H9 (cell line): ENCODE measurements around the gene SCCPDH. TPM values are rescaled to one million over a fixed set of nuclear protein-coding genes. Genes with fewer than 3 reads are reported as not detected.

Experiments used
- DNase-seq: peaks from one replicate; pipeline ENCODE4 v3.0.0-alpha.2; 2017
- H2AFZ ChIP-seq: one replicate; pipeline ENCODE4 v1.6.1; 2013; ENCODE audit warnings: mild to moderate bottlenecking, low read length, control low read depth, moderate library complexity
- H2AK5ac ChIP-seq: 2 replicates; pipeline ENCODE4 v1.6.1; 2013; ENCODE audit warnings: low read length, control low read depth, mixed read lengths; ENCODE audit not compliant: insufficient read length
- H2BK120ac ChIP-seq: one replicate; pipeline ENCODE4 v1.6.1; 2013; ENCODE audit warnings: low read depth, mild to moderate bottlenecking, low read length, control low read depth, inconsistent platforms; ENCODE audit not compliant: poor library complexity, severe bottlenecking
- H2BK12ac ChIP-seq: 2 replicates; pipeline ENCODE4 v1.6.1; 2013; ENCODE audit warnings: low read length, control low read depth, mixed read lengths, low read depth; ENCODE audit not compliant: insufficient read length
- H2BK15ac ChIP-seq: 2 replicates; pipeline ENCODE4 v1.6.1; 2013; ENCODE audit warnings: low read depth, low read length, control low read depth
- H2BK20ac ChIP-seq: one replicate; pipeline ENCODE4 v1.6.1; 2013; ENCODE audit warnings: low read depth, mild to moderate bottlenecking, low read length, control low read depth, inconsistent platforms; ENCODE audit not compliant: poor library complexity, severe bottlenecking
- H2BK5ac ChIP-seq: 2 replicates; pipeline ENCODE4 v1.6.1; 2013; ENCODE audit warnings: low read length, control low read depth, mixed read lengths; ENCODE audit not compliant: insufficient read length
- H3K14ac ChIP-seq: 2 replicates; pipeline ENCODE4 v1.6.1; 2013; ENCODE audit warnings: low read length, control low read depth; ENCODE audit not compliant: insufficient read depth
- H3K18ac ChIP-seq: 2 replicates; pipeline ENCODE4 v1.6.1; 2013; ENCODE audit warnings: low read depth, mild to moderate bottlenecking, mixed read lengths, low read length, control low read depth; ENCODE audit not compliant: insufficient read length
- H3K23ac ChIP-seq: 2 replicates; pipeline ENCODE4 v1.6.1; 2013; ENCODE audit warnings: low read length, control low read depth, mixed read lengths, low read depth; ENCODE audit not compliant: insufficient read length
- H3K23me2 ChIP-seq: 2 replicates; pipeline ENCODE4 v1.6.1; 2013; ENCODE audit warnings: low read depth, mild to moderate bottlenecking, mixed read lengths, low read length, control low read depth; ENCODE audit not compliant: insufficient read length, poor library complexity, severe bottlenecking
- H3K27ac ChIP-seq: 2 replicates; pipeline ENCODE4 v1.5.1; 2013; ENCODE audit warnings: low read length, control low read depth, mixed read lengths, low read depth; ENCODE audit not compliant: insufficient read length
- H3K27me3 ChIP-seq: 2 replicates; pipeline ENCODE4 v1.6.1; 2013; ENCODE audit warnings: low read length, control low read depth, inconsistent platforms; ENCODE audit not compliant: insufficient read depth
- H3K4ac ChIP-seq: 2 replicates; pipeline ENCODE4 v1.6.1; 2013; ENCODE audit warnings: low read depth, mild to moderate bottlenecking, control low read depth, inconsistent platforms, low read length, moderate library complexity
- H3K4me1 ChIP-seq: 2 replicates; pipeline ENCODE4 v1.6.1; 2013; ENCODE audit warnings: low read length, control low read depth, inconsistent platforms; ENCODE audit not compliant: insufficient read depth
- H3K4me2 ChIP-seq: 2 replicates; pipeline ENCODE4 v1.6.1; 2013; ENCODE audit warnings: low read length, control low read depth, mixed read lengths; ENCODE audit not compliant: insufficient read length, insufficient read depth
- H3K56ac ChIP-seq: 2 replicates; pipeline ENCODE4 v1.6.1; 2013; ENCODE audit warnings: low read depth, mild to moderate bottlenecking, mixed read lengths, low read length, control low read depth; ENCODE audit not compliant: insufficient read length
- H3K79me1 ChIP-seq: 2 replicates; pipeline ENCODE4 v1.6.1; 2013; ENCODE audit warnings: low read depth, mild to moderate bottlenecking, moderate library complexity, low read length, control low read depth, inconsistent platforms; ENCODE audit not compliant: insufficient read depth, poor library complexity, severe bottlenecking
- H3K79me2 ChIP-seq: 2 replicates; pipeline ENCODE4 v1.6.1; 2013; ENCODE audit warnings: low read length, control low read depth, inconsistent platforms; ENCODE audit not compliant: insufficient read depth
- H3K9ac ChIP-seq: 2 replicates; pipeline ENCODE4 v1.6.1; 2013; ENCODE audit warnings: low read length, control low read depth, mixed read lengths; ENCODE audit not compliant: insufficient read length; ENCODE audit errors: extremely low read depth
- H3K9me3 ChIP-seq: one replicate; pipeline ENCODE4 v1.6.1; 2013; ENCODE audit warnings: low read depth, low read length, inconsistent platforms; ENCODE audit not compliant: control insufficient read depth
- H3T11ph ChIP-seq: one replicate; pipeline ENCODE4 v1.6.1; 2013; ENCODE audit warnings: mild to moderate bottlenecking, low read length, control low read depth, inconsistent platforms
- H4K20me1 ChIP-seq: one replicate; pipeline ENCODE4 v1.6.1; 2013; ENCODE audit not compliant: control insufficient read depth, insufficient read length, insufficient read depth
- H4K5ac ChIP-seq: 2 replicates; pipeline ENCODE4 v1.6.1; 2013; ENCODE audit warnings: low read depth, mild to moderate bottlenecking, mixed read lengths, low read length, control low read depth; ENCODE audit not compliant: insufficient read length
- H4K8ac ChIP-seq: replicated peaks from 2 replicates; pipeline ENCODE4 v1.6.1; 2013; ENCODE audit warnings: low read length, control low read depth, mixed read lengths, low read depth; ENCODE audit not compliant: insufficient read length
- H4K91ac ChIP-seq: 2 replicates; pipeline ENCODE4 v1.6.1; 2013; ENCODE audit warnings: low read depth, mild to moderate bottlenecking, moderate library complexity, mixed read lengths, low read length, control low read depth; ENCODE audit not compliant: insufficient read length
- H3K27ac Mint-ChIP-seq, 3 experiments: 2 replicates in 2 of 3; 3 replicates in 1 of 3; pipeline ENCODE4 v1.8.0; 2020 to 2021; ENCODE audit warnings: mixed read lengths in 3 of 3, mild to moderate bottlenecking in 1 of 3, moderate library complexity in 1 of 3
- H3K27me3 Mint-ChIP-seq: 2 replicates; pipeline ENCODE4 v1.8.0; 2021; ENCODE audit warnings: low read depth, mild to moderate bottlenecking, moderate library complexity, mixed read lengths
- H3K36me3 Mint-ChIP-seq, 3 experiments: 2 replicates in 2 of 3; 3 replicates in 1 of 3; pipeline ENCODE4 v1.8.0; 2020 to 2021; ENCODE audit warnings: low read depth in 3 of 3, mixed read lengths in 3 of 3; ENCODE audit not compliant: insufficient read depth in 1 of 3
- H3K4me1 Mint-ChIP-seq, 2 experiments: 2 replicates each; pipeline ENCODE4 v1.8.0; 2020; ENCODE audit warnings: mixed read lengths in 2 of 2
- H3K4me3 Mint-ChIP-seq, 2 experiments: 2 replicates in 1 of 2; 3 replicates in 1 of 2; pipeline ENCODE4 v1.8.0; 2020 to 2021; ENCODE audit warnings: mild to moderate bottlenecking in 2 of 2, mixed read lengths in 2 of 2, moderate library complexity in 1 of 2
- H3K9me3 Mint-ChIP-seq, 2 experiments: 2 replicates in 1 of 2; 3 replicates in 1 of 2; pipeline ENCODE4 v1.8.0; 2020; ENCODE audit warnings: mild to moderate bottlenecking in 2 of 2, mixed read lengths in 2 of 2, moderate library complexity in 1 of 2
- WGBS: extraction: QIAGEN DNeasy Blood & Tissue Kit; methylation state at CpG from one replicate; pipeline ENCODE4 v1.1.7; 2013; ENCODE audit warnings: missing lambda C conversion rate, low lambda C conversion rate, mixed read lengths; ENCODE audit not compliant: insufficient read length; ENCODE audit errors: extremely low coverage; 5-methylcytosine and 5-hydroxymethylcytosine counted together
- total RNA-seq: library from RNA; stranded (reverse); gene quantifications from 2 replicates; pipeline ENCODE4 v1.2.1, GENCODE V29; 2021
- TF ChIP-seq, protein P1 (sequence below): fragments of 200-600 bp; sonication (generic); conservative IDR thresholded peaks from 3 replicates; pipeline ENCODE4 v1.8.0; 2021; ENCODE audit warnings: antibody characterized with exemption, mild to moderate bottlenecking

The SCCPDH gene
- total RNA-seq, 1 experiment from 2014 or later = 20.7 TPM

DNA sequence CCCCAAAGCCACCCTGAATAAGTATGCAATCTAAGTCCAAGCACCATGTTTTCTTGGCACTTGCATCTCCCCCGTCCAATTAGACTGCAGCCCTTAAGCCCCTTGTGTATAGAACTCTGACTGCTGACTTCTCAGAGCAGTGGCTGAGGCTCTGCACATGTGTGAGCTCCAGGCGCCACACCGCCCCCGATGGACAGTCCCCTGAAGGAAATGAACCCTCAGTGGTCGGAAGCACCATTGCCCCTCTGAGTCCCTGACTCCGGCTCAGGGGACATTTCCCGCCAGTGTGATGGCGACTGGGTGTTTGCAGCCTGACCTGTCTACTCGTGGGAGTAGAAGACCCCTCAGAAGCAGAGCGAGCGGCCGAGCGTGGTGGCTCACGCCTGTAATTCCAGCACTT lies 37.2 kb upstream of the SCCPDH start:
- H3K79me1 ChIP-seq = no peaks in the 10 kb centered on the region
- peaks cover 1% of the 10 kb centered on the region; the same call in 1 of the 2 replicates for H3K27me3 Mint-ChIP-seq
- no peak overlapping the region for H3K27ac Mint-ChIP-seq
- no peak overlapping the region for H2BK5ac ChIP-seq
- no peak overlapping the region for H3K18ac ChIP-seq
- H4K5ac ChIP-seq = no peak overlapping the region
- H3K9ac ChIP-seq = no peak overlapping the region
- H2BK120ac ChIP-seq = no peak overlapping the region
- H2AFZ ChIP-seq = no peak overlapping the region
- no peak overlapping the region for H3K27ac ChIP-seq
- H2BK12ac ChIP-seq = no peak overlapping the region
- no peaks in the 10 kb centered on the region for H4K20me1 ChIP-seq
- H3K4ac ChIP-seq = no peak overlapping the region
- no peaks in the 10 kb centered on the region for H3K27me3 ChIP-seq
- no peaks in the 10 kb centered on the region for H3K4me1 ChIP-seq
- peaks cover 0 to 2% (median 0%) of the 10 kb centered on the region in 3 experiments; a peak in 1 of 7 replicates for H3K36me3 Mint-ChIP-seq
- no peak overlapping the region for H4K91ac ChIP-seq
- no peaks in the 10 kb centered on the region for H3K23me2 ChIP-seq
- H3T11ph ChIP-seq = no peak overlapping the region
- no peak overlapping the region for H3K23ac ChIP-seq
- no peaks in the 10 kb centered on the region for H3K79me2 ChIP-seq
- H2BK15ac ChIP-seq = no peak overlapping the region
- TF ChIP-seq, protein P1, sequence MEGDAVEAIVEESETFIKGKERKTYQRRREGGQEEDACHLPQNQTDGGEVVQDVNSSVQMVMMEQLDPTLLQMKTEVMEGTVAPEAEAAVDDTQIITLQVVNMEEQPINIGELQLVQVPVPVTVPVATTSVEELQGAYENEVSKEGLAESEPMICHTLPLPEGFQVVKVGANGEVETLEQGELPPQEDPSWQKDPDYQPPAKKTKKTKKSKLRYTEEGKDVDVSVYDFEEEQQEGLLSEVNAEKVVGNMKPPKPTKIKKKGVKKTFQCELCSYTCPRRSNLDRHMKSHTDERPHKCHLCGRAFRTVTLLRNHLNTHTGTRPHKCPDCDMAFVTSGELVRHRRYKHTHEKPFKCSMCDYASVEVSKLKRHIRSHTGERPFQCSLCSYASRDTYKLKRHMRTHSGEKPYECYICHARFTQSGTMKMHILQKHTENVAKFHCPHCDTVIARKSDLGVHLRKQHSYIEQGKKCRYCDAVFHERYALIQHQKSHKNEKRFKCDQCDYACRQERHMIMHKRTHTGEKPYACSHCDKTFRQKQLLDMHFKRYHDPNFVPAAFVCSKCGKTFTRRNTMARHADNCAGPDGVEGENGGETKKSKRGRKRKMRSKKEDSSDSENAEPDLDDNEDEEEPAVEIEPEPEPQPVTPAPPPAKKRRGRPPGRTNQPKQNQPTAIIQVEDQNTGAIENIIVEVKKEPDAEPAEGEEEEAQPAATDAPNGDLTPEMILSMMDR = peak; percentile 51
- no peaks in the 10 kb centered on the region for H3K9me3 ChIP-seq
- H3K56ac ChIP-seq = no peak overlapping the region
- H3K14ac ChIP-seq = no peak overlapping the region
- DNase-seq = peak; percentile 68
- no CpG with 5 or more reads among the region's 14 CpGs for WGBS
- H3K9me3 Mint-ChIP-seq = peaks cover 2 to 3% of the 10 kb centered on the region in 2 experiments; a peak in 2 of 5 replicates
- no peak overlapping the region for H2AK5ac ChIP-seq
- no peak overlapping the region for H4K8ac ChIP-seq
- H2BK20ac ChIP-seq = no peak overlapping the region
- H3K4me1 Mint-ChIP-seq = 0 out of 4 replicates have a peak, but pooled peaks cover 2 to 4% of the 10 kb centered on the region in 2 experiments
- no peak overlapping the region for H3K4me3 Mint-ChIP-seq
- H3K4me2 ChIP-seq = no peak overlapping the region
